Measurements from ENCODE around the gene ELMOD3. TPM values are rescaled to one million over a fixed set of nuclear protein-coding genes. Genes with fewer than 3 reads are reported as not detected.
"Not testable (repeated sequence)": the region's sequence is repeated elsewhere in the genome, so short reads cannot be mapped to it uniquely, and the experiment has no call there.

The ELMOD3 gene
- total RNA-seq, 4 donors from 2014 or later, result 13.3 to 37.8 (median 32.8) TPM

- intact Hi-C loops (cut with DNase I; ENCODE audit: low total_unique reads) (no loop called here), in situ Hi-C loops (cut with MboI; ENCODE audit: low pct_ligation_motif_present in 1 of 4, low pct_unique_long_range_greater_than_20kb in 1 of 4, low sequenced_read_pairs in 3 of 4) (no loop called here)
- WGBS, 2 donors (ENCODE audit: low coverage in 1 of 2), result 80% methylated on average over 2 of the region's 2 CpGs; no CpG with 5 or more reads in 1 of the 2 donors
- TF ChIP-seq CTCF (IDR thresholded peaks at IDR 0.05) (no peak), POLR2AphosphoS5 (IDR thresholded peaks at IDR 0.05) (no peak), EP300 (IDR thresholded peaks at IDR 0.05; ENCODE audit: low read depth) (no peak), POLR2A (IDR thresholded peaks at IDR 0.05) (no peak)
- Histone ChIP-seq H3K4me1 (peaks cover 7 to 30% (median 20%) of the 10 kb centered on the region in 4 donors), H3K36me3 (peaks cover 0 to 9% (median 2%) of the 10 kb centered on the region in 4 donors), H3K27me3 (no peaks in the 10 kb centered on the region), H3K27ac (no peak overlapping the region), H3K4me3 (no peak overlapping the region), H3K9me3 (no peaks in the 10 kb centered on the region)
- DNase-seq, result no peak
These were observed 1.6 kb downstream of the ELMOD3 start for GRCh38 chr2:85356186-85356585.

- 88 to 94% methylated on average over 3 of the region's 3 CpGs for WGBS, 2 donors (ENCODE audit: low coverage in 1 of 2)
These were observed 3.2 kb downstream of the ELMOD3 start for GRCh38 chr2:85357736-85358135.

DNA sequence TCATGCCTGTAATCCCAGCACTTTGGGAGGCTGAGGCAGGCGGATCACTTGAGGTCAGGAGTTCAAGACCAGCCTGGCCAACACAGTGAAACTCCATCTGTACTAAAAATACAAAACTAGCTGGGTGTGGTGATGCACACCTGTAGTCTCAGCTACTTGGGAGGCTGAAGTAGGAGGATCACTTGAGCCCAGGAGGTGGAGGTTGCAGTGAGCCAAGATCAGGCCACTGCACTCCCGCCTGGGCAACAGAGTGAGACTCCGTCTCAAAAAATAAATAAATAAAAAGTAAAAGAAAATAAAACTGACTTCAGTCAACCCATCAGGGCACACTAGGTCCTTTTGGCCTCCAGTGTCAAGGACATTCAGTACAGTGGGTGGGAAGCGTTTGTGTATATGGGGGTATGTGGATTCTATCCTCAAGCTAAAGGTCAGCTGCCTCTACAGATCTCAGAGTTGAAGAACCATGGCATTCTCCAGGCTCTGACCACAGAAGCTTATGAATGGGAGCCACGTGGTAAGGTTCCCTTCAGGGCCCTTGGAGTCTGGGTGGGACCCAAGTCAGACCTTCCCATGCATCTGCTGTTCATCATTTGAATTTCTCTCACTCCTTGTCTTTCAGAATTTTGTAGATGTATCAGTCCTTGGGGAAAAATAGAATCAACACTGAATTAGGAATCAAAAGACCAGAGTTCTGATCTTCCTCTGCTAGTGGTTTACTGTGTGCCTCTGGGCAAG is 8.3 kb downstream of the ELMOD3 start:
- H3K4me3 ChIP-seq; H3K4me1 ChIP-seq; H3K36me3 ChIP-seq; DNase-seq; H3K9me3 ChIP-seq; intact Hi-C loops (cut with DNase I; ENCODE audit: low total_unique reads); H3K27me3 ChIP-seq; H3K27ac ChIP-seq; in situ Hi-C loops (cut with MboI; ENCODE audit: low pct_ligation_motif_present in 1 of 4, low pct_unique_long_range_greater_than_20kb in 1 of 4, low sequenced_read_pairs in 3 of 4): not testable (repeated sequence)
- WGBS, 2 donors (ENCODE audit: low coverage in 1 of 2), result 86 to 92% methylated on average over 4 to 5 of the region's 5 CpGs

More at GRCh38 chr2:85357736-85358135, 3.2 kb downstream of the ELMOD3 start:
- H3K9me3 ChIP-seq, result no peaks in the 10 kb centered on the region
- no peak overlapping the region for H3K4me3 ChIP-seq
- H3K4me1 ChIP-seq, result peaks cover 5 to 26% (median 16%) of the 10 kb centered on the region in 4 donors
- TF ChIP-seq CTCF (IDR thresholded peaks at IDR 0.05), result no peak
- no peak for TF ChIP-seq POLR2AphosphoS5 (IDR thresholded peaks at IDR 0.05)
- no peak for TF ChIP-seq EP300 (IDR thresholded peaks at IDR 0.05; ENCODE audit: low read depth)
- TF ChIP-seq POLR2A (IDR thresholded peaks at IDR 0.05), result no peak
- intact Hi-C loops (cut with DNase I; ENCODE audit: low total_unique reads) (no loop called here), in situ Hi-C loops (cut with MboI; ENCODE audit: low pct_ligation_motif_present in 1 of 4, low pct_unique_long_range_greater_than_20kb in 1 of 4, low sequenced_read_pairs in 3 of 4) (no loop called here)
- peaks cover 0 to 8% (median 0%) of the 10 kb centered on the region in 4 donors for H3K36me3 ChIP-seq
- no peaks in the 10 kb centered on the region for H3K27me3 ChIP-seq
- DNase-seq, result no peak
- no peak overlapping the region for H3K27ac ChIP-seq

GRCh38 chr2:85367180-85367579 is 12.6 kb downstream of the ELMOD3 start:
- Histone ChIP-seq H3K36me3 (peaks cover 0 to 15% (median 4%) of the 10 kb centered on the region in 4 donors), H3K27ac (no peak overlapping the region), H3K4me3 (no peak overlapping the region), H3K4me1 (peaks cover 0 to 8% (median 2%) of the 10 kb centered on the region in 4 donors), H3K9me3 (no peaks in the 10 kb centered on the region), H3K27me3 (no peaks in the 10 kb centered on the region)
- TF ChIP-seq POLR2A (IDR thresholded peaks at IDR 0.05) (no peak), CTCF (IDR thresholded peaks at IDR 0.05) (no peak), EP300 (IDR thresholded peaks at IDR 0.05; ENCODE audit: low read depth) (no peak), POLR2AphosphoS5 (IDR thresholded peaks at IDR 0.05) (no peak)
- no peak for DNase-seq
- intact Hi-C loops (cut with DNase I; ENCODE audit: low total_unique reads), result no loop called here
- in situ Hi-C loops (cut with MboI; ENCODE audit: low pct_ligation_motif_present in 1 of 4, low pct_unique_long_range_greater_than_20kb in 1 of 4, low sequenced_read_pairs in 3 of 4), result no loop called here
- WGBS, 2 donors (ENCODE audit: low coverage in 1 of 2), result 87 to 89% methylated on average over 5 of the region's 5 CpGs
